ENCODE results near the gene C22orf39.

C22orf39 gene

GRCh38 chr22:19447330-19448075 is at the start of gene C22orf39:
Gene C22orf39, minus strand, starts transcription at chr22:19447711. Its CDS starts 23 bp downstream, at chr22:19447688.
- peak; percentile 91 for DNase-seq (ENCODE audit: low read depth)

- DNase-seq (ENCODE audit: low read depth): no peak
Measured at GRCh38 chr22:19497245-19497644, 49.7 kb upstream of the C22orf39 start.

GRCh38 chr22:19496324-19496630 is 48.8 kb upstream of the C22orf39 start:
- no peak for DNase-seq (ENCODE audit: low read depth)

GRCh38 chr22:19495562-19496323 is 48.2 kb upstream of the C22orf39 start:
- no peak for DNase-seq (ENCODE audit: low read depth)

GRCh38 chr22:19494676-19495173 is 47.2 kb upstream of the C22orf39 start:
- DNase-seq (ENCODE audit: low read depth): no peak

- no peak for DNase-seq (ENCODE audit: low read depth)
Measured at GRCh38 chr22:19494001-19494560, 46.6 kb upstream of the C22orf39 start.

- DNase-seq (ENCODE audit: low read depth): no peak
Measured at GRCh38 chr22:19492504-19493174, 45.1 kb upstream of the C22orf39 start.

GRCh38 chr22:19490628-19491230 is 43.2 kb upstream of the C22orf39 start:
- no peak for DNase-seq (ENCODE audit: low read depth)

GRCh38 chr22:19488884-19489843 is 41.7 kb upstream of the C22orf39 start:
- no peak for DNase-seq (ENCODE audit: low read depth)

GRCh38 chr22:19488285-19488684 is 40.8 kb upstream of the C22orf39 start:
- DNase-seq (ENCODE audit: low read depth): no peak

GRCh38 chr22:19483481-19484244 is 36.2 kb upstream of the C22orf39 start:
- DNase-seq (ENCODE audit: low read depth): no peak

- no peak for DNase-seq (ENCODE audit: low read depth)
Measured at GRCh38 chr22:19482297-19482696, 34.8 kb upstream of the C22orf39 start.

GRCh38 chr22:19480789-19481188 is 33.3 kb upstream of the C22orf39 start:
- no peak for DNase-seq (ENCODE audit: low read depth)

GRCh38 chr22:19480173-19480568 is 32.7 kb upstream of the C22orf39 start:
- DNase-seq (ENCODE audit: low read depth): no peak

- peak; percentile 96 for DNase-seq (ENCODE audit: low read depth)
Measured at GRCh38 chr22:19479355-19480172, 32.1 kb upstream of the C22orf39 start, which contains the start of gene CDC45. Gene CDC45, plus strand, starts transcription at chr22:19479920. Its CDS starts 49 bp downstream, at chr22:19479969.

- DNase-seq (ENCODE audit: low read depth): peak; percentile 68
Measured at GRCh38 chr22:19478901-19479354, 31.4 kb upstream of the C22orf39 start, which contains the start of gene UFD1. Gene UFD1, minus strand, starts transcription at chr22:19479193. Its CDS starts 108 bp downstream, at chr22:19479085.

- no peak for DNase-seq (ENCODE audit: low read depth)
Measured at GRCh38 chr22:19478045-19478900, 30.8 kb upstream of the C22orf39 start.
